Lung (tissue), 13 donors: ENCODE data around the gene PIGV. TPM values are rescaled to one million over a fixed set of nuclear protein-coding genes. Genes with fewer than 3 reads are reported as not detected.
"Not testable (repeated sequence)": the region's sequence is repeated elsewhere in the genome, so short reads cannot be mapped to it uniquely, and the experiment has no call there.

Experiments used
- ATAC-seq: fragments of 200-7000 bp; cut with Tn5 transposase; one replicate; pipeline ENCODE4 v1.9.1; 2020; ENCODE audit warnings: moderate number of reproducible peaks; ENCODE audit not compliant: insufficient read depth, low FRiP score
- DNase-seq, 3 donors: peaks; one replicate each; pipeline ENCODE4 v3.0.0-alpha.2; 2013 to 2017
- H3K27ac ChIP-seq, 2 donors: one replicate each; pipeline ENCODE4 v1.5.1; 2013; ENCODE audit warnings: mild to moderate bottlenecking in 2 of 2, moderate library complexity in 2 of 2, control low read depth in 1 of 2, inconsistent platforms in 1 of 2, low read depth in 1 of 2, low read length in 1 of 2
- H3K27me3 ChIP-seq, 3 donors: one replicate each; pipeline ENCODE4 v1.5.1; 2013; ENCODE audit warnings: low read length in 2 of 3; ENCODE audit not compliant: control insufficient read depth in 3 of 3, insufficient read depth in 3 of 3
- H3K36me3 ChIP-seq, 4 donors: one replicate each; pipeline ENCODE4 v1.5.1; 2013; ENCODE audit warnings: low read length in 4 of 4, mild to moderate bottlenecking in 1 of 4, moderate library complexity in 1 of 4; ENCODE audit not compliant: control insufficient read depth in 4 of 4, insufficient read depth in 4 of 4
- H3K4me1 ChIP-seq, 5 donors: one replicate each; pipeline ENCODE4 v1.5.1; 2013; ENCODE audit warnings: low read length in 5 of 5, mild to moderate bottlenecking in 2 of 5, moderate library complexity in 1 of 5; ENCODE audit not compliant: control insufficient read depth in 5 of 5, insufficient read depth in 5 of 5
- H3K4me3 ChIP-seq: one replicate; pipeline ENCODE4 v1.5.1; 2013; ENCODE audit warnings: mild to moderate bottlenecking, control low read depth, moderate library complexity
- H3K9ac ChIP-seq, 2 donors: one replicate each; pipeline ENCODE4 v1.5.1; 2013; ENCODE audit warnings: low read length in 2 of 2, control low read depth in 1 of 2; ENCODE audit not compliant: insufficient read depth in 1 of 2
- H3K9me3 ChIP-seq, 4 donors: one replicate each; pipeline ENCODE4 v1.5.1; 2013; ENCODE audit warnings: low read length in 3 of 4, mild to moderate bottlenecking in 1 of 4, moderate library complexity in 1 of 4; ENCODE audit not compliant: control insufficient read depth in 4 of 4, insufficient read depth in 3 of 4
- WGBS, 2 donors: extraction: QIAGEN DNeasy Blood & Tissue Kit; methylation state at CpG; one replicate each; pipeline ENCODE4 v1.1.7; 2013; 5-methylcytosine and 5-hydroxymethylcytosine counted together
- polyA plus RNA-seq, 2 donors: library from polyadenylated mRNA; stranded (reverse); fragments of 200-250 nt; gene quantifications; one replicate each; pipeline ENCODE4 v1.2.1, GENCODE V29; 2013
- small RNA-seq: library from RNA; depleted of rRNA; stranded (forward); fragments of <200 nt; gene quantifications from one replicate; pipeline ENCODE3, GENCODE V24; 2014; ENCODE audit warnings: low replicate concordance
- total RNA-seq, 2 donors: library from RNA; depleted of rRNA in 1 of 2; stranded (reverse); fragments of >200 nt in 1 of 2; gene quantifications; one replicate each; pipeline ENCODE4 v1.2.1, GENCODE V29; 2014 to 2021
- TF ChIP-seq, protein P1 (sequence below): IDR thresholded peaks from 2 replicates; pipeline ENCODE4 v1.5.1; 2012; ENCODE audit warnings: mild to moderate bottlenecking; ENCODE audit errors: control extremely low read depth, extremely low read depth
- donor health status: control.
- donor health status: control.
- donor health status: Bipolar disorder and iron deficiency.
- donor health status: healthy.
- donor health status: DM: yes; HTN: yes; CAD: no.

PIGV gene
- total and polyA plus RNA-seq, 4 donors = 6.8 to 14.3 (median 13.0) TPM

DNA sequence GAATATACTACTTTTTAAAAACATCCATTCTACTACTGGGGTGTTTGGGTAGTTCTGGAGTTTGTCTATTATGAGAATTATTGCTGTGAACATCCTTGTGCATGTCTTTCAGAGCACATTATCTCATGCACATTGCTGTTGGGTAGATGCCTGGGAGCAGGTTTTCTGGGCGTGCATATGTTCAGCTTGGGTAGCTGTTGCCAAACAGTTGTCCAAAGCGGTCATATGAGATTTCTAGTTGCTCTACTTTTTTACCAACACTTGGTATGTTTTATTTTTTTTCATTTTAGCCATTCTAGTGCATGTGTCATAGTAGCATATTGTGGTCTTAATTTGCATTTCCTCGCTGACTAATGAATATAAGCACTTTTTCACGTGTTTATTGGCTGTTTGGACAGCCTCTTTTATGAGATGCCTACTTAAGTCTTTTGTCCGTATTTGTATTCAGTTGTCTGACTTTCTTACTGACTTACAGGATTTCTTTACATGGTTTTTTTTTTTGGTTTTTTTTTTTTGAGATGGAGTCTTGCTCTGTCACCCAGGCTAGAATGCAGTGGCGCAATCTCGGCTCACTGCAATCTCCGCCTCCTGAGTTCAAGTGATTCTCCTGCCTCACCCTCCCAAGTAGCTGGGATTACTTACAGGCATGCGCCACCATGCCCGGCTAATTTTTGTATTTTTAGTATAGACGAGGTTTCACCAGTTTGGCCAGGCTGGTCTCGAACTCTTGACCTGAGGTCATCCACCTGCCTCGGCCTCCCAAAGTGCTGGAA is 56.9 kb downstream of the PIGV start:
- no peaks in the 10 kb centered on the region for H3K27me3 ChIP-seq
- H3K36me3 ChIP-seq = peaks cover 2 to 24% (median 12%) of the 10 kb centered on the region in 4 donors
- H3K9ac ChIP-seq = no peak overlapping the region
- H3K27ac ChIP-seq = no peak overlapping the region
- no peak for ATAC-seq
- H3K4me1 ChIP-seq = peaks cover 0 to 11% (median 0%) of the 10 kb centered on the region in 5 donors
- H3K4me3 ChIP-seq = no peak overlapping the region
- TF ChIP-seq, protein P1, sequence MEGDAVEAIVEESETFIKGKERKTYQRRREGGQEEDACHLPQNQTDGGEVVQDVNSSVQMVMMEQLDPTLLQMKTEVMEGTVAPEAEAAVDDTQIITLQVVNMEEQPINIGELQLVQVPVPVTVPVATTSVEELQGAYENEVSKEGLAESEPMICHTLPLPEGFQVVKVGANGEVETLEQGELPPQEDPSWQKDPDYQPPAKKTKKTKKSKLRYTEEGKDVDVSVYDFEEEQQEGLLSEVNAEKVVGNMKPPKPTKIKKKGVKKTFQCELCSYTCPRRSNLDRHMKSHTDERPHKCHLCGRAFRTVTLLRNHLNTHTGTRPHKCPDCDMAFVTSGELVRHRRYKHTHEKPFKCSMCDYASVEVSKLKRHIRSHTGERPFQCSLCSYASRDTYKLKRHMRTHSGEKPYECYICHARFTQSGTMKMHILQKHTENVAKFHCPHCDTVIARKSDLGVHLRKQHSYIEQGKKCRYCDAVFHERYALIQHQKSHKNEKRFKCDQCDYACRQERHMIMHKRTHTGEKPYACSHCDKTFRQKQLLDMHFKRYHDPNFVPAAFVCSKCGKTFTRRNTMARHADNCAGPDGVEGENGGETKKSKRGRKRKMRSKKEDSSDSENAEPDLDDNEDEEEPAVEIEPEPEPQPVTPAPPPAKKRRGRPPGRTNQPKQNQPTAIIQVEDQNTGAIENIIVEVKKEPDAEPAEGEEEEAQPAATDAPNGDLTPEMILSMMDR = no peak
- no peaks in the 10 kb centered on the region for H3K9me3 ChIP-seq
- WGBS, 2 donors = 81 to 85% methylated on average over 13 of the region's 13 CpGs
- no peak for DNase-seq

DNA sequence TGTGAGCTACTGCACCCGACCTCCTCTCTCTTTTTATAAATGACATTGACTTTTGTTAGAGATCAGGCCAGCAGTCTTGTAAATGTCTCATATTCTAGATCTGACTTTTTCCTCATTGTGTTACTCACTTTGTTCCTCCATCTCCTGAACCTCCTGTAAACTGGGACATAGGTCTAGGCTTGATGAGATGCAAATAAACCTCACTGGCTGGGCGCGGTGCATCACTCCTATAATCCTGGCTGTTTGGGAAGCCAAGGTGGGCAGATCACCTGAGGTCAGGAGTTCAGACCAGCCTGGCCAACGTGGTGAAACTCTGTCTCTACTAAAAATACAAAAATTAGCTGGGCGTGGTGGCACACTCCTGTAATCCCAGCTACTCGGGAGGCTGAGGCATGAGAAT is 60.1 kb downstream of the PIGV start:
- Histone ChIP-seq H3K36me3 (peaks cover 12 to 42% (median 24%) of the 10 kb centered on the region in 4 donors), H3K4me1 (peaks cover 0 to 11% (median 0%) of the 10 kb centered on the region in 5 donors)
- WGBS, 2 donors = 91 to 92% methylated on average over 6 of the region's 6 CpGs
- H3K9me3 ChIP-seq, ATAC-seq, H3K9ac ChIP-seq, H3K4me3 ChIP-seq, H3K27ac ChIP-seq, H3K27me3 ChIP-seq, DNase-seq: not testable (repeated sequence)

Small RNA genes lying within 50 kb of the gene (small RNA-seq; reads per million reads assigned to genes)
- not detected for gene RN7SL165P

Other genes starting within 250 kb of the PIGV start
- gene ARID1A, start 91.9 kb upstream of the PIGV start, total RNA-seq = 100 to 1,000 TPM in 1 of 2 donors, 10 to 100 TPM in 1; 71.2 to 119 TPM
- gene ARID1A, start 91.9 kb upstream of the PIGV start, polyA plus RNA-seq = 10 to 100 TPM; 16.1 to 28.9 TPM
- 10 to 100 TPM; 11.6 to 23.6 TPM for gene ZDHHC18, start 38.7 kb downstream of the PIGV start, total RNA-seq
- 10 to 100 TPM; 13.0 to 39.1 TPM for gene ZDHHC18, start 38.7 kb downstream of the PIGV start, polyA plus RNA-seq
- 100 to 1,000 TPM in 1 of 2 donors, 1 to 10 TPM in 1; 1.4 to 118 TPM for gene SFN, start 75.2 kb downstream of the PIGV start, total RNA-seq
- 100 to 1,000 TPM in 1 of 2 donors, 10 to 100 TPM in 1; 99.4 to 178 TPM for gene SFN, start 75.2 kb downstream of the PIGV start, polyA plus RNA-seq
- gene GPN2, start 102.3 kb downstream of the PIGV start, total RNA-seq = 10 to 100 TPM; 13.7 to 25.6 TPM
- 10 to 100 TPM; 15.3 to 17.6 TPM for gene GPN2, start 102.3 kb downstream of the PIGV start, polyA plus RNA-seq
- gene GPATCH3, start 112.5 kb downstream of the PIGV start, total RNA-seq = 10 to 100 TPM; 10.4 to 16.7 TPM
- gene GPATCH3, start 112.5 kb downstream of the PIGV start, polyA plus RNA-seq = 10 to 100 TPM; 11.5 to 17.5 TPM
- 1 to 10 TPM; 2.1 to 2.3 TPM for gene NR0B2, start 126.0 kb downstream of the PIGV start, total RNA-seq
- 1 to 10 TPM; 1.6 to 6.0 TPM for gene NR0B2, start 126.0 kb downstream of the PIGV start, polyA plus RNA-seq
- 10 to 100 TPM; 39.3 to 68.7 TPM for gene NUDC, start 133.8 kb downstream of the PIGV start, total RNA-seq
- 10 to 100 TPM; 60.1 to 77.8 TPM for gene NUDC, start 133.8 kb downstream of the PIGV start, polyA plus RNA-seq
- 1 to 10 TPM; 6.6 to 9.3 TPM for gene KDF1, start 172.5 kb downstream of the PIGV start, total RNA-seq
- 10 to 100 TPM in 1 of 2 donors, 1 to 10 TPM in 1; 8.3 to 12.5 TPM for gene KDF1, start 172.5 kb downstream of the PIGV start, polyA plus RNA-seq
- gene TRNP1, start 205.7 kb downstream of the PIGV start, total RNA-seq = 10 to 100 TPM in 1 of 2 donors, 1 to 10 TPM in 1; 2.0 to 23.1 TPM
- 10 to 100 TPM in 1 of 2 donors, 1 to 10 TPM in 1; 8.3 to 21.8 TPM for gene TRNP1, start 205.7 kb downstream of the PIGV start, polyA plus RNA-seq
- 10 to 100 TPM; 22.2 to 43.1 TPM for gene TENT5B, start 224.9 kb downstream of the PIGV start, total RNA-seq
- 10 to 100 TPM; 13.5 to 17.8 TPM for gene TENT5B, start 224.9 kb downstream of the PIGV start, polyA plus RNA-seq